Endothelial cell of umbilical vein (primary cell): ENCODE data around the gene CASP5. TPM values are rescaled to one million over a fixed set of nuclear protein-coding genes. Genes with fewer than 3 reads are reported as not detected.
"Not testable (repeated sequence)": the region's sequence is repeated elsewhere in the genome, so short reads cannot be mapped to it uniquely, and the experiment has no call there.

Experiments used
- BruUV-seq: library from RNA; stranded (reverse); fragments of 400-500 nt; replicated peaks from 2 replicates; lab custom pipeline; 2021; lab: Mats Ljungman, UMichigan
- CTCF ChIA-PET: fragments of 300-600, 350-600 bp; sonication (Branson Sonifier 250); formaldehyde crosslinking; loops from one replicate; lab custom pipeline; 2021; ENCODE audit warnings: antibody characterized with exemption, inconsistent platforms; lab: Charles Lee
- POLR2A ChIA-PET: fragments of 300-600, 350-600 bp; sonication (Branson Sonifier 250); formaldehyde crosslinking; loops from one replicate; lab custom pipeline; 2021; ENCODE audit warnings: antibody characterized with exemption, inconsistent platforms; lab: Charles Lee
- DNase-seq: peaks from one replicate; pipeline ENCODE4 v3.0.0-alpha.2; 2011; ENCODE audit warnings: low read depth, low spot score
- FAIRE-seq: peaks from 2 replicates; lab custom pipeline; 2011; peaks lifted over from hg19 to GRCh38; lab: Jason Lieb, UNC
- H2AFZ ChIP-seq: 2 replicates; pipeline ENCODE4 v1.6.0; 2012; ENCODE audit warnings: low read depth, low read length, control low read depth, inconsistent platforms
- H3K27ac ChIP-seq: 2 replicates; pipeline ENCODE4 v1.5.1; 2011; ENCODE audit warnings: low read depth, mild to moderate bottlenecking, control low read depth, low read length, moderate library complexity; ENCODE audit not compliant: insufficient read depth
- H3K27me3 ChIP-seq, 2 experiments: 2 replicates each; pipeline versions ENCODE4 v1.6.0 to v1.6.1; 2011; ENCODE audit warnings: low read length in 2 of 2, mixed read lengths in 1 of 2; ENCODE audit not compliant: control insufficient read depth in 2 of 2, insufficient read depth in 2 of 2
- H3K36me3 ChIP-seq, 2 experiments: 2 replicates in 1 of 2; 3 replicates in 1 of 2; pipeline ENCODE4 v1.5.1; 2011; ENCODE audit warnings: low read length in 2 of 2, mild to moderate bottlenecking in 1 of 2, moderate library complexity in 1 of 2; ENCODE audit not compliant: control insufficient read depth in 2 of 2, insufficient read depth in 2 of 2; ENCODE audit errors: extremely low read depth in 1 of 2
- H3K4me1 ChIP-seq: 3 replicates; pipeline ENCODE4 v1.5.1; 2011; ENCODE audit warnings: mild to moderate bottlenecking, low read length; ENCODE audit not compliant: control insufficient read depth, insufficient read depth; ENCODE audit errors: extremely low read depth
- H3K4me2 ChIP-seq: 2 replicates; pipeline ENCODE4 v1.6.1; 2011; ENCODE audit warnings: low read length, control low read depth, mixed read lengths; ENCODE audit not compliant: insufficient read depth
- H3K4me3 ChIP-seq, 3 experiments: fragments of 200-600 bp in 1 of 3; sonication (generic), shearing (Covaris generic) in 1 of 3; replicated peaks in 1 of 3; 2 replicates each; pipeline ENCODE4 v1.5.1; 2011 to 2016; ENCODE audit warnings: control low read depth in 3 of 3, low read length in 3 of 3, mild to moderate bottlenecking in 2 of 3, inconsistent platforms in 1 of 3, low read depth in 1 of 3, moderate library complexity in 1 of 3; ENCODE audit not compliant: insufficient read depth in 1 of 3
- H3K79me2 ChIP-seq: 2 replicates; pipeline ENCODE4 v1.6.0; 2012; ENCODE audit warnings: low read length, inconsistent platforms; ENCODE audit not compliant: control insufficient read depth, insufficient read depth
- H3K9ac ChIP-seq: replicated peaks from 2 replicates; pipeline ENCODE3; 2011; ENCODE audit warnings: low read length, control low read depth; ENCODE audit not compliant: insufficient read depth; ENCODE audit errors: extremely low read depth
- H3K9me1 ChIP-seq: replicated peaks from 3 replicates; pipeline ENCODE4 v1.6.0; 2011; ENCODE audit warnings: mild to moderate bottlenecking, low read length; ENCODE audit not compliant: control insufficient read depth, insufficient read depth; ENCODE audit errors: extremely low read depth
- H3K9me3 ChIP-seq: replicated peaks from 2 replicates; pipeline ENCODE4 v1.5.1; 2012; ENCODE audit warnings: low read length, inconsistent platforms; ENCODE audit not compliant: control insufficient read depth, insufficient read depth
- H4K20me1 ChIP-seq: replicated peaks from 2 replicates; pipeline ENCODE3; 2011; ENCODE audit warnings: mild to moderate bottlenecking, low read length; ENCODE audit not compliant: control insufficient read depth, insufficient read depth; ENCODE audit errors: extremely low read depth
- EZH2 ChIP-seq: IDR thresholded peaks from 2 replicates; pipeline ENCODE4 v1.6.1; 2012; ENCODE audit warnings: borderline replicate concordance, low read depth, mild to moderate bottlenecking, moderate library complexity, low read length, inconsistent platforms; ENCODE audit not compliant: severe bottlenecking
- FOS ChIP-seq: IDR thresholded peaks from 2 replicates; pipeline ENCODE4 v1.6.1; 2011; ENCODE audit warnings: mild to moderate bottlenecking, low read length, moderate library complexity, borderline replicate concordance; ENCODE audit not compliant: insufficient read depth
- GATA2 ChIP-seq: IDR thresholded peaks from 2 replicates; pipeline ENCODE4 v1.7.0; 2011; ENCODE audit warnings: low read depth, mild to moderate bottlenecking, moderate library complexity, mixed read lengths, low read length; ENCODE audit not compliant: insufficient read length, insufficient read depth
- JUN ChIP-seq: IDR thresholded peaks from 2 replicates; pipeline ENCODE4 v1.6.1; 2011; ENCODE audit warnings: borderline replicate concordance, low read depth; ENCODE audit not compliant: insufficient read length, insufficient read depth
- MYC ChIP-seq: IDR thresholded peaks from one replicate; pipeline ENCODE4 v1.6.1; 2011; ENCODE audit warnings: mild to moderate bottlenecking, low read depth, low read length
- POLR2A ChIP-seq: IDR thresholded peaks from 2 replicates; pipeline ENCODE4 v1.6.1; 2012; ENCODE audit warnings: low read depth, mild to moderate bottlenecking, control low read depth, low read length
- POLR2AphosphoS5 ChIP-seq: IDR thresholded peaks from 2 replicates; pipeline ENCODE4 v1.6.1; 2012; ENCODE audit warnings: low read depth, mild to moderate bottlenecking, control low read depth, low read length, moderate library complexity; ENCODE audit not compliant: insufficient read depth
- dilution Hi-C: fragments of 300-500 bp; cut with MboI; formaldehyde crosslinking; loops from one replicate; pipeline ENCODE4 v1.15.0; 2019; ENCODE audit warnings: low sequenced_read_pairs; ENCODE audit not compliant: extremely low pct_ligation_motif_present
- intact Hi-C: fragments of 100-400 bp; cut with micrococcal nuclease; formaldehyde crosslinking; loops from one replicate; pipeline ENCODE4 v1.10.0; 2022
- polyA plus RNA-seq, 4 experiments: library from polyadenylated mRNA; depleted of rRNA in 3 of 4; stranded (reverse) in 3 of 4; unstranded in 1 of 4; fragments of >200 nt; gene quantifications; 2 replicates each; pipeline versions ENCODE4 v1.2.1 to v1.2.3, GENCODE V29; 2011 to 2012; ENCODE audit warnings: missing spikeins in 1 of 4
- total RNA-seq: library from RNA; stranded (reverse); gene quantifications from 2 replicates; pipeline ENCODE4 v1.2.3, GENCODE V29; 2021
- TF ChIP-seq, protein P1 (sequence below), 2 donors: IDR thresholded peaks; 1 replicate in 1 of 2; 2 replicates in 1 of 2; pipeline ENCODE4 v1.5.1; 2011; ENCODE audit warnings: low read length in 2 of 2, mild to moderate bottlenecking in 2 of 2, moderate library complexity in 2 of 2, control low read depth in 1 of 2, inconsistent platforms in 1 of 2, low read depth in 1 of 2; ENCODE audit not compliant: insufficient read depth in 1 of 2; ENCODE audit errors: extremely low read depth in 1 of 2
- TF ChIP-seq, protein P2 (sequence below): IDR thresholded peaks from 2 replicates; pipeline ENCODE4 v1.6.1; 2011; ENCODE audit not compliant: insufficient read depth, insufficient read length

The CASP5 gene
- total and polyA plus RNA-seq, 2 donors (not counting 3 experiments of a cell fraction or from before 2014, with no cell fraction given) = not detected

DNA sequence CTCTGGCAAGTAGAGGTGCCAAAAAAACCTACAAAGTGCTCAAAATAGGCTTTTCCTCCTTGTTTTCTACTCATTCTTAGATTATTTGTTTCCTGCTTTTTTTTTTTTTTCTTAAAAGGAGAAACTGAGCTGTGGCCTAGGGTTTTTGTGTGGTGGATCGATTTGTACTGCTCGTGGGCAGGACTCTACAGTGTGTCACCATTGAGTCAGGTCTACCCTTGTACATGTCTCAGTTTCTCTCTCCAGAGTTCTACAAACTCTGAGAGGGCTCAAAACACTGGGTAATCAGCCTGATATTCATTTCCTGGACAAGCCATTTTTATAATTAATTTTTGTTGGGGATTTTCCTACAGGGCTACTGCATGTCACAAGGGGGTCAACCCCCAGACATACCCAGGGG is 49.4 kb downstream of the CASP5 start:
- peaks cover 6% of the 10 kb centered on the region for H3K4me1 ChIP-seq
- no peak for DNase-seq
- H4K20me1 ChIP-seq = no peaks in the 10 kb centered on the region
- H3K79me2 ChIP-seq = no peaks in the 10 kb centered on the region
- H3K9me1 ChIP-seq = no peaks in the 10 kb centered on the region
- no peaks in the 10 kb centered on the region for H3K36me3 ChIP-seq
- dilution Hi-C loops = no loop called here
- H3K4me3 ChIP-seq = no peak overlapping the region
- no peak overlapping the region for H3K9ac ChIP-seq
- TF ChIP-seq, protein P1, sequence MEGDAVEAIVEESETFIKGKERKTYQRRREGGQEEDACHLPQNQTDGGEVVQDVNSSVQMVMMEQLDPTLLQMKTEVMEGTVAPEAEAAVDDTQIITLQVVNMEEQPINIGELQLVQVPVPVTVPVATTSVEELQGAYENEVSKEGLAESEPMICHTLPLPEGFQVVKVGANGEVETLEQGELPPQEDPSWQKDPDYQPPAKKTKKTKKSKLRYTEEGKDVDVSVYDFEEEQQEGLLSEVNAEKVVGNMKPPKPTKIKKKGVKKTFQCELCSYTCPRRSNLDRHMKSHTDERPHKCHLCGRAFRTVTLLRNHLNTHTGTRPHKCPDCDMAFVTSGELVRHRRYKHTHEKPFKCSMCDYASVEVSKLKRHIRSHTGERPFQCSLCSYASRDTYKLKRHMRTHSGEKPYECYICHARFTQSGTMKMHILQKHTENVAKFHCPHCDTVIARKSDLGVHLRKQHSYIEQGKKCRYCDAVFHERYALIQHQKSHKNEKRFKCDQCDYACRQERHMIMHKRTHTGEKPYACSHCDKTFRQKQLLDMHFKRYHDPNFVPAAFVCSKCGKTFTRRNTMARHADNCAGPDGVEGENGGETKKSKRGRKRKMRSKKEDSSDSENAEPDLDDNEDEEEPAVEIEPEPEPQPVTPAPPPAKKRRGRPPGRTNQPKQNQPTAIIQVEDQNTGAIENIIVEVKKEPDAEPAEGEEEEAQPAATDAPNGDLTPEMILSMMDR (IDR thresholded peaks at IDR 0.05; ENCODE audit: extremely low read depth in 1 of 2, insufficient read depth in 1 of 2, low read depth in 1 of 2, low read length in 2 of 2) = no peak
- TF ChIP-seq GATA2 (no peak), POLR2A (no peak), POLR2AphosphoS5 (no peak), JUN (no peak), FOS (no peak), EZH2 (no peak), MYC (no peak)
- TF ChIP-seq, protein P2, sequence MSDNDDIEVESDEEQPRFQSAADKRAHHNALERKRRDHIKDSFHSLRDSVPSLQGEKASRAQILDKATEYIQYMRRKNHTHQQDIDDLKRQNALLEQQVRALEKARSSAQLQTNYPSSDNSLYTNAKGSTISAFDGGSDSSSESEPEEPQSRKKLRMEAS = no peak
- no peak overlapping the region for H3K27ac ChIP-seq
- BruUV-seq = no TSS peak
- no peak overlapping the region for H3K4me2 ChIP-seq
- H2AFZ ChIP-seq = no peak overlapping the region
- ChIA-PET POLR2A (no interaction called here), CTCF (no interaction called here)
- no peak for FAIRE-seq
- H3K9me3 ChIP-seq = no peaks in the 10 kb centered on the region
- intact Hi-C loops = no loop called here
- H3K27me3 ChIP-seq = no peaks in the 10 kb centered on the region

DNA sequence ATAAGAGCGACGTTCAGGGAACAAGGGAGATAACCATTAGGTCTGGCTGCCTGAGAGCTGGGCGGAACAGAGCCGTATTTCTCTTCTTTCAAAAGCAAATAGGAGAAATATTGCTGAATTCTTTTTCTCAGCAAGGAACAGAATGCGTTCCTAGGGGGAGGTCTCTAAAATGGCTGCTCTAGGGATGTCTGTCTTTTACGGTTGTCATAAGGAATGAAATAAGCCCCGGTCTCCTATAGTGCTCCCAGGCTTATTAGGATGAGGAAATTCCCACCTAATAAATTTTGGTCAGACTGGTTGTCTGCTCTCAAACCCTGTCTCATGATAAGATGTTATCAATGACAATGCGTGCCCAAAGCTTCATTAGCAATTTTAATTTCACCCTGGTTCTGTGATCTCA is 50.0 kb downstream of the CASP5 start:
- H3K27me3 ChIP-seq, CTCF ChIA-PET, H3K4me1 ChIP-seq, H3K9me3 ChIP-seq, BruUV-seq, H3K36me3 ChIP-seq, H3K79me2 ChIP-seq, H2AFZ ChIP-seq, intact Hi-C loops, DNase-seq, H3K9me1 ChIP-seq, H4K20me1 ChIP-seq, H3K9ac ChIP-seq, dilution Hi-C loops, H3K27ac ChIP-seq, H3K4me2 ChIP-seq, POLR2A ChIA-PET, FAIRE-seq, H3K4me3 ChIP-seq: not testable (repeated sequence)
